Sigmoid colon (tissue), 7 donors: ENCODE results near the gene DSCAML1. TPM values are rescaled to one million over a fixed set of nuclear protein-coding genes. Genes with fewer than 3 reads are reported as not detected.

Experiments used
- DNase-seq: peaks from one replicate; pipeline ENCODE4 v3.0.0-alpha.2; 2019
- H3K27ac ChIP-seq, 4 donors: fragments of 200-600 bp; sonication (generic); one replicate each; pipeline ENCODE4 v1.5.1; 2016 to 2019; ENCODE audit warnings: mild to moderate bottlenecking in 1 of 4
- H3K27me3 ChIP-seq, 3 donors: fragments of 200-600 bp; sonication (generic); one replicate each; pipeline ENCODE4 v1.5.1; 2019; ENCODE audit warnings: mild to moderate bottlenecking in 1 of 3
- H3K36me3 ChIP-seq, 4 donors: fragments of 200-600 bp; sonication (generic); one replicate each; pipeline ENCODE4 v1.5.1; 2016 to 2019
- H3K4me1 ChIP-seq, 4 donors: fragments of 200-600 bp; sonication (generic); one replicate each; pipeline ENCODE4 v1.5.1; 2017 to 2019
- H3K4me3 ChIP-seq, 4 donors: fragments of 200-600 bp; sonication (generic); one replicate each; pipeline ENCODE4 v1.5.1; 2017 to 2019; ENCODE audit warnings: mild to moderate bottlenecking in 2 of 4, moderate library complexity in 1 of 4
- H3K9me3 ChIP-seq, 4 donors: fragments of 200-600 bp in 3 of 4; sonication (generic) in 3 of 4; one replicate each; pipeline versions ENCODE4 v1.5.1 to v1.6.1; 2013 to 2019
- EP300 ChIP-seq, 4 donors: sonication (generic); formaldehyde crosslinking; IDR thresholded peaks; one replicate each; pipeline ENCODE4 v1.6.1; 2017; ENCODE audit warnings: antibody characterized with exemption in 4 of 4
- POLR2A ChIP-seq, 2 donors: fragments of 450-650 bp; IDR thresholded peaks; one replicate each; pipeline ENCODE4 v1.6.1; 2016; ENCODE audit warnings: antibody characterized with exemption in 2 of 2, mild to moderate bottlenecking in 2 of 2, moderate library complexity in 2 of 2
- POLR2AphosphoS5 ChIP-seq, 4 donors: sonication (generic); formaldehyde crosslinking; IDR thresholded peaks; one replicate each; pipeline ENCODE4 v1.6.1; 2017; ENCODE audit warnings: antibody characterized with exemption in 4 of 4
- WGBS, 2 donors: extraction: QIAGEN DNeasy Blood & Tissue Kit; methylation state at CpG; one replicate each; pipeline ENCODE4 v1.1.7; 2013; 5-methylcytosine and 5-hydroxymethylcytosine counted together
- intact Hi-C: fragments of 100-400 bp; cut with DNase I; formaldehyde crosslinking; loops from one replicate; pipeline ENCODE4 v1.15.1; 2023
- polyA plus RNA-seq, 3 donors: library from polyadenylated mRNA; stranded (reverse); fragments of 200-250 nt; gene quantifications; one replicate each; pipeline ENCODE4 v1.2.3, GENCODE V29; 2013
- total RNA-seq, 4 donors: library from RNA; depleted of rRNA; stranded (reverse); fragments of >200 nt; gene quantifications; one replicate each; pipeline ENCODE4 v1.1.0, GENCODE V29; 2016
- TF ChIP-seq, protein P1 (sequence below), 4 experiments: fragments of 450-650 bp in 3 of 4; fragments of 200-600 bp in 1 of 4; IDR thresholded peaks; one replicate each; pipeline ENCODE4 v1.5.1; 2016 to 2019; ENCODE audit warnings: antibody characterized with exemption in 4 of 4, mild to moderate bottlenecking in 3 of 4, moderate library complexity in 2 of 4
- donor health status: healthy with polysubstance abuse.
- donor health status: Bipolar disorder and iron deficiency.
- donor health status: healthy.

The DSCAML1 gene
- total and polyA plus RNA-seq, 7 donors = under 0.01 to 7.5 (median 1.2) TPM

DNA sequence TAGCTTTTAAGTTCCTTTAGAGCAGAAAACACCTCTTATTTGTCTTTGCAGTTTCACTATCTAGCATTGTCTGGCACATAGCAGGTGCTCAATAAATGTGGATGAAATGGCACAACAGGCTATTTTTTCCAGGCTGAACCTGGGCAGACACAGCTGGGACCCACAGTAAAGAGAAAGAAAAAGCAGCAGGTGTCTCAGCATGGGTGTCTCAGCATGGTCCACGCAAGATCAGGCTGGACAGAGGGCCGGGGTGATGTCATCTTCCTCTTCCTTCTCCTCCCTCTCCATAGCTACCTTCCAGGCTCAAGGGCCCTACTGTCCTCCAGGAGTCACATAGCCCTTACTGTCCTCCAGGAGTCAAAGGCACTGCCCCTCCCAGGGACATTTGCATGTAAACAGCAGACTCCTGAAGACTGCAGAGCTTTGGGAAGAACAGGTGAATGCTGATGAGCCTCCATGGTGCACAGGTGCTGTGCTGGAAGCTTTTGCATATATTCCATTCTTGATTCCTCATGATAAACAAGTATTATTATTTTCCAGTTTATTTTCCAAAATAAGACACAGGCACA, 65.2 kb downstream of the DSCAML1 start:
- no peaks in the 10 kb centered on the region for H3K27me3 ChIP-seq
- TF ChIP-seq, protein P1, sequence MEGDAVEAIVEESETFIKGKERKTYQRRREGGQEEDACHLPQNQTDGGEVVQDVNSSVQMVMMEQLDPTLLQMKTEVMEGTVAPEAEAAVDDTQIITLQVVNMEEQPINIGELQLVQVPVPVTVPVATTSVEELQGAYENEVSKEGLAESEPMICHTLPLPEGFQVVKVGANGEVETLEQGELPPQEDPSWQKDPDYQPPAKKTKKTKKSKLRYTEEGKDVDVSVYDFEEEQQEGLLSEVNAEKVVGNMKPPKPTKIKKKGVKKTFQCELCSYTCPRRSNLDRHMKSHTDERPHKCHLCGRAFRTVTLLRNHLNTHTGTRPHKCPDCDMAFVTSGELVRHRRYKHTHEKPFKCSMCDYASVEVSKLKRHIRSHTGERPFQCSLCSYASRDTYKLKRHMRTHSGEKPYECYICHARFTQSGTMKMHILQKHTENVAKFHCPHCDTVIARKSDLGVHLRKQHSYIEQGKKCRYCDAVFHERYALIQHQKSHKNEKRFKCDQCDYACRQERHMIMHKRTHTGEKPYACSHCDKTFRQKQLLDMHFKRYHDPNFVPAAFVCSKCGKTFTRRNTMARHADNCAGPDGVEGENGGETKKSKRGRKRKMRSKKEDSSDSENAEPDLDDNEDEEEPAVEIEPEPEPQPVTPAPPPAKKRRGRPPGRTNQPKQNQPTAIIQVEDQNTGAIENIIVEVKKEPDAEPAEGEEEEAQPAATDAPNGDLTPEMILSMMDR (IDR thresholded peaks at IDR 0.05) = no peak
- no peak for TF ChIP-seq EP300 (IDR thresholded peaks at IDR 0.05)
- TF ChIP-seq POLR2A (IDR thresholded peaks at IDR 0.05) = no peak
- no peak for TF ChIP-seq POLR2AphosphoS5 (IDR thresholded peaks at IDR 0.05)
- no peak overlapping the region for H3K27ac ChIP-seq
- no peak for DNase-seq
- no peaks in the 10 kb centered on the region for H3K36me3 ChIP-seq
- H3K9me3 ChIP-seq = no peaks in the 10 kb centered on the region
- intact Hi-C loops = no loop called here
- WGBS, 2 donors = 80 to 87% methylated on average over 2 of the region's 2 CpGs
- no peak overlapping the region for H3K4me3 ChIP-seq
- no peaks in the 10 kb centered on the region for H3K4me1 ChIP-seq

DNA sequence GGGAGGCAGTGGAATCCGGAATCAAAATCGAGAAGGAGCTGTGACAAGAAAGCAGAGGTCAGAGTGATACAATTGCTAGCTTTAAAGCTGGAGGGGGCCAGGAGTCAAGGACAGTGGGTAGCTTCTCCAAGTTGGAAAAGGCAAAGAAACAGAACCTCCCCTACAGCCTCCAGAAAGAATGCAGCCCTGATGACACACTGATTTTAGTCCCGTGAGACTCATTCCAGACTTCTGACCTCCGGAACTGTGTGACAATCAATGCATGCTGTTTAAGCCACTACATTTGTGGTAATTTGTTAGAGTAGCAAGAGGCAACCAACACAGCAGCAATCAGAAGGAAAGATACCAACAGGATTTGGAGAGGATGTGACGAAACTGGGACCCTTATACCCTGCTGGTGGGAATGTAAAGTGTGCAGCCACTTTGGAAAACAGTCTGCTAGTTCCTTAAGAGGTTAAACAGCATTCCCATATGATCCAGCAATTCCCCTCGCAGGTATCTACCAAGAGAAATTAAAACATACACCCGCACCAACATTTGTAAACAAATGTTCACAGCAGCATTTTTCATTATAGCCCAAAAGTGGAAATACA, 66.7 kb downstream of the DSCAML1 start:
- Histone ChIP-seq H3K36me3 (no peaks in the 10 kb centered on the region), H3K27ac (no peak overlapping the region), H3K4me1 (no peaks in the 10 kb centered on the region), H3K4me3 (no peak overlapping the region), H3K9me3 (no peaks in the 10 kb centered on the region), H3K27me3 (no peaks in the 10 kb centered on the region)
- TF ChIP-seq POLR2A (IDR thresholded peaks at IDR 0.05) (no peak), EP300 (IDR thresholded peaks at IDR 0.05) (no peak), POLR2AphosphoS5 (IDR thresholded peaks at IDR 0.05) (no peak)
- TF ChIP-seq, protein P1 (IDR thresholded peaks at IDR 0.05) = no peak
- DNase-seq = no peak
- intact Hi-C loops = no loop called here
- 83 to 87% methylated on average over 7 of the region's 7 CpGs for WGBS, 2 donors

DNA sequence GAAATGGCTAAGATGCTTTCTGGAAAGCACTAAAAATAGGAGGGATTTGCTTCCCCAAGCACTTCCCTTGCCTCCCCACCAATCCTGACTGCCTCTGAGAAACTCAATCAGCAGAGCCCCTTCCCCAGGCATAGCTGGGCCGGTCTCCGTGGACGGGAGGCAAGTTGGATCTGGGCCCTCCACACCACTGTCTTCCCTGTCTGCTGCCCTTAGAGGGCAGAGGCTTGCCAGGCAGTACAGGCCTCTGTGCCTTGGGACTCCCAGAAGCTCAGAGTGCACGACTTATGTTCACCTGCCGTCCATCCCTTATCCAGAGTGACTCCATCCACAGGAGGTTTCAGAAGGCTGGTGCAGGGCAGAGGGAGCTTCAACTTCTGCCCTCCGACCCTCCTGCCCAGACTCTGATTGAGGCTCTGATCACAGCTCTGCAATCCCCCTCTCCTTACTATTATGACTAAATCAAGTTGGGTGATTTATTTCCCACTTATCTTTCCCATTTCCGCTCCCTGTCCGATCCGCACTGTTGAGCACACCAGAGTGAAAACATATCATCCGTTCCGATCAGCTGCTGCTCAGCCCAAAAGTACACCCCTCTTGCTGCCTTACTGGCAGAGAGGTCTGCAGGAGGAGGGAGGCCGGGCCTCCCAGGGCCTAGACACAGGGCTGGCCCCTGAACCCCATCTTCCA, 71.8 kb downstream of the DSCAML1 start:
- WGBS, 2 donors = 78 to 79% methylated on average over 12 of the region's 12 CpGs
- no peak overlapping the region for H3K4me3 ChIP-seq
- TF ChIP-seq POLR2AphosphoS5 (IDR thresholded peaks at IDR 0.05) (no peak), POLR2A (IDR thresholded peaks at IDR 0.05) (no peak), EP300 (IDR thresholded peaks at IDR 0.05) (no peak)
- TF ChIP-seq, protein P1 (IDR thresholded peaks at IDR 0.05) = no peak
- intact Hi-C loops = no loop called here
- H3K4me1 ChIP-seq = peaks cover 0 to 27% (median 13%) of the 10 kb centered on the region in 4 donors
- H3K27ac ChIP-seq = no peak overlapping the region
- no peaks in the 10 kb centered on the region for H3K36me3 ChIP-seq
- H3K9me3 ChIP-seq = no peaks in the 10 kb centered on the region
- no peaks in the 10 kb centered on the region for H3K27me3 ChIP-seq
- peak; percentile 46 for DNase-seq

DNA sequence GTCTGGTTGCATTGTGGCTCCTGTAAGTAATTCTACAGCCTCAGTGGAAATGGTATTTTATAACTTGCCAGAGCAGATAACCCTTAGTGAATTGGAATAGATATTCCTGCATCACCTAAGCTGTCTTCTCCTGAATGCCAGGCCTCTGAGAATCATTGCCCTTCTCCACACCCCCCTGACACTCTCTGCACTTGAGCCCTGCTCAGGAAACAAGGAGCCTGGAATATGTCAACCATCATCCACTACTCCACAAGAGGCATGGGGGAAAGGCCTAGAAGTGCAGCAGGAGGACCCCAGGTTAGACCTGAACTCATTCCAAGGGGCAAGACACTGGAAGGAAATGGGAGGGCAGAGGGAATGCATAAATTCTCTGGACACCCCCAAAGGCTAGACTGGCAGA, 72.4 kb downstream of the DSCAML1 start:
- no peak overlapping the region for H3K4me3 ChIP-seq
- no peaks in the 10 kb centered on the region for H3K9me3 ChIP-seq
- no peaks in the 10 kb centered on the region for H3K27me3 ChIP-seq
- no peak overlapping the region for H3K27ac ChIP-seq
- no peaks in the 10 kb centered on the region for H3K36me3 ChIP-seq
- DNase-seq = no peak
- intact Hi-C loops = no loop called here
- TF ChIP-seq, protein P1 (IDR thresholded peaks at IDR 0.05) = no peak
- TF ChIP-seq POLR2AphosphoS5 (IDR thresholded peaks at IDR 0.05) (no peak), POLR2A (IDR thresholded peaks at IDR 0.05) (no peak), EP300 (IDR thresholded peaks at IDR 0.05) (no peak)
- H3K4me1 ChIP-seq = peaks cover 0 to 27% (median 13%) of the 10 kb centered on the region in 4 donors
